ENCODE data around the gene NRM. TPM values are rescaled to one million over a fixed set of nuclear protein-coding genes. Genes with fewer than 3 reads are reported as not detected.

Gene NRM
- total RNA-seq, 1 experiment from 2014 or later = 13.6 TPM

GRCh38 chr6:30732237-30732943 is 41.6 kb upstream of the NRM start:
- Histone ChIP-seq H3K9me2 (ENCODE audit: insufficient read depth) (no peaks in the 10 kb centered on the region), H3K9me3 (ENCODE audit: control insufficient read depth in 1 of 2, insufficient read depth in 1 of 2, low read depth in 1 of 2, low read length in 2 of 2) (no peaks in the 10 kb centered on the region), H3K4me3 (replicated peaks in 1 of 2; ENCODE audit: low read depth in 1 of 2, low read length in 2 of 2) (no peak overlapping the region), H3K79me2 (ENCODE audit: insufficient read depth, low read length) (no peaks in the 10 kb centered on the region), H2AFZ (ENCODE audit: low read depth, low read length, poor library complexity, severe bottlenecking) (no peak overlapping the region), H3K27me3 (ENCODE audit: insufficient read depth, low read length) (no peaks in the 10 kb centered on the region), H3K9ac (ENCODE audit: low read length) (no peak overlapping the region), H3K4me1 (ENCODE audit: control insufficient read depth in 1 of 2, insufficient read depth in 2 of 2, low read length in 2 of 2) (peaks cover 12 to 30% of the 10 kb centered on the region in 2 experiments), H3K36me3 (ENCODE audit: control insufficient read depth in 1 of 2, insufficient read depth in 2 of 2, low read length in 2 of 2) (peaks cover 3 to 4% of the 10 kb centered on the region in 2 experiments; a peak in 2 of 4 replicates), H4K20me1 (ENCODE audit: insufficient read depth) (no peaks in the 10 kb centered on the region), H3K27ac (ENCODE audit: low read depth, low read length) (no peak overlapping the region), H3K4me2 (ENCODE audit: low read length) (no peak overlapping the region)
- DNase-seq (ENCODE audit: low read depth, low spot score) = no peak
- RAD21 ChIA-PET (ENCODE audit: low non-redundant PET in 1 of 2, low total read pairs in 2 of 2, uncharacterized antibody in 2 of 2, unreplicated experiment in 2 of 2) = no interaction called here
- intact Hi-C loops (cut with micrococcal nuclease) = loop anchor here (5.0 kb wide), 2 partner anchors 135 to 190 kb away; no protein-coding TSS in a partner anchor
- no peak for ATAC-seq
- no TSS peak for BruUV-seq (replicated peaks)
- POLR2A ChIA-PET = interaction anchor here (1.1 to 2.5 kb wide), 4 partner anchors 8 to 122 kb away, joined by 3 to 16 read pairs (median 8); partner anchors contain the start of genes FLOT1 and MDC1
- CTCF ChIA-PET = interaction anchor here (0.9 to 3.7 kb wide), 8 partner anchors 53 to 348 kb away, joined by 4 to 70 read pairs (median 12); no protein-coding TSS in a partner anchor
- no peak for TF ChIP-seq ATF3 (IDR thresholded peaks at IDR 0.05)
- no peak for TF ChIP-seq ELF1 (IDR thresholded peaks at IDR 0.05; ENCODE audit: borderline replicate concordance, low read depth)
- TF ChIP-seq, protein P1, sequence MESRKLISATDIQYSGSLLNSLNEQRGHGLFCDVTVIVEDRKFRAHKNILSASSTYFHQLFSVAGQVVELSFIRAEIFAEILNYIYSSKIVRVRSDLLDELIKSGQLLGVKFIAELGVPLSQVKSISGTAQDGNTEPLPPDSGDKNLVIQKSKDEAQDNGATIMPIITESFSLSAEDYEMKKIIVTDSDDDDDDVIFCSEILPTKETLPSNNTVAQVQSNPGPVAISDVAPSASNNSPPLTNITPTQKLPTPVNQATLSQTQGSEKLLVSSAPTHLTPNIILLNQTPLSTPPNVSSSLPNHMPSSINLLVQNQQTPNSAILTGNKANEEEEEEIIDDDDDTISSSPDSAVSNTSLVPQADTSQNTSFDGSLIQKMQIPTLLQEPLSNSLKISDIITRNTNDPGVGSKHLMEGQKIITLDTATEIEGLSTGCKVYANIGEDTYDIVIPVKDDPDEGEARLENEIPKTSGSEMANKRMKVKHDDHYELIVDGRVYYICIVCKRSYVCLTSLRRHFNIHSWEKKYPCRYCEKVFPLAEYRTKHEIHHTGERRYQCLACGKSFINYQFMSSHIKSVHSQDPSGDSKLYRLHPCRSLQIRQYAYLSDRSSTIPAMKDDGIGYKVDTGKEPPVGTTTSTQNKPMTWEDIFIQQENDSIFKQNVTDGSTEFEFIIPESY (IDR thresholded peaks at IDR 0.05; ENCODE audit: extremely low read depth, insufficient replicate concordance, low read length) = no peak
- TF ChIP-seq EZH2 (IDR thresholded peaks at IDR 0.05) = no peak
